Lower leg skin (tissue), 4 donors: Measurements from ENCODE around the gene CDC25B. TPM values are rescaled to one million over a fixed set of nuclear protein-coding genes. Genes with fewer than 3 reads are reported as not detected.

ENCODE experiments used
- DNase-seq, 2 donors: peaks; one replicate each; pipeline ENCODE4 v3.0.0-alpha.2; 2019; ENCODE audit warnings: low spot score in 2 of 2
- H3K4me3 ChIP-seq: fragments of 200-600 bp; sonication (generic); 2 replicates; pipeline ENCODE4 v1.5.1; 2017; ENCODE audit warnings: mild to moderate bottlenecking, low read depth; ENCODE audit not compliant: poor library complexity, severe bottlenecking
- CTCF ChIP-seq, 3 donors: fragments of 450-650 bp; IDR thresholded peaks; one replicate each; pipeline ENCODE4 v1.5.1; 2016; ENCODE audit warnings: antibody characterized with exemption in 3 of 3, mild to moderate bottlenecking in 3 of 3, moderate library complexity in 2 of 3
- POLR2A ChIP-seq, 2 donors: fragments of 450-650 bp; IDR thresholded peaks; one replicate each; pipeline ENCODE4 v1.6.1; 2016 to 2017; ENCODE audit warnings: antibody characterized with exemption in 2 of 2, mild to moderate bottlenecking in 1 of 2, moderate library complexity in 1 of 2
- WGBS, 2 donors: methylation state at CpG; one replicate each; pipeline ENCODE4 v1.1.5; 2018; 5-methylcytosine and 5-hydroxymethylcytosine counted together
- intact Hi-C: fragments of 100-400 bp; cut with DNase I; formaldehyde crosslinking; loops from one replicate; pipeline ENCODE4 v1.15.0; 2023; ENCODE audit warnings: low total_unique reads
- total RNA-seq, 4 donors: library from RNA; depleted of rRNA; stranded (reverse); fragments of >200 nt; gene quantifications; one replicate each; pipeline ENCODE4 v1.1.0, GENCODE V29; 2016

CDC25B gene
- total RNA-seq, 4 donors from 2014 or later: 13.5 to 23.2 (median 18.5) TPM

GRCh38 chr20:3798908-3799248 lies 2.8 kb downstream of the CDC25B start:
- no peak overlapping the region for H3K4me3 ChIP-seq
- WGBS, 2 donors: 88 to 92% methylated on average over 3 of the region's 3 CpGs
- TF ChIP-seq CTCF (IDR thresholded peaks at IDR 0.05): no peak
- TF ChIP-seq POLR2A (IDR thresholded peaks at IDR 0.05): no peak
- intact Hi-C loops: no loop called here
- no peak for DNase-seq

- TF ChIP-seq POLR2A (IDR thresholded peaks at IDR 0.05) (no peak), CTCF (IDR thresholded peaks at IDR 0.05) (no peak)
- 58 to 76% methylated on average over 18 of the region's 18 CpGs for WGBS, 2 donors
- H3K4me3 ChIP-seq: no peak overlapping the region
- DNase-seq: no peak
- intact Hi-C loops: no loop called here
These were observed 4.3 kb downstream of the CDC25B start for GRCh38 chr20:3800256-3800877.

- DNase-seq: no peak
- WGBS, 2 donors: 82 to 84% methylated on average over 8 of the region's 8 CpGs
- intact Hi-C loops: no loop called here
- H3K4me3 ChIP-seq: no peak overlapping the region
- TF ChIP-seq POLR2A (IDR thresholded peaks at IDR 0.05) (no peak), CTCF (IDR thresholded peaks at IDR 0.05) (no peak)
These were observed 4.8 kb downstream of the CDC25B start for GRCh38 chr20:3800878-3801260.

GRCh38 chr20:3801299-3801698 lies 5.2 kb downstream of the CDC25B start:
- WGBS, 2 donors: 86 to 87% methylated on average over 4 of the region's 4 CpGs
- no peak for TF ChIP-seq CTCF (IDR thresholded peaks at IDR 0.05)
- no peak for TF ChIP-seq POLR2A (IDR thresholded peaks at IDR 0.05)
- H3K4me3 ChIP-seq: no peak overlapping the region
- DNase-seq: no peak
- intact Hi-C loops: no loop called here

- H3K4me3 ChIP-seq: no peak overlapping the region
- TF ChIP-seq POLR2A (IDR thresholded peaks at IDR 0.05): no peak
- TF ChIP-seq CTCF (IDR thresholded peaks at IDR 0.05): no peak
- no peak for DNase-seq
- intact Hi-C loops: no loop called here
- 75 to 77% methylated on average over 13 of the region's 13 CpGs for WGBS, 2 donors
These were observed 5.7 kb downstream of the CDC25B start for GRCh38 chr20:3801846-3802245.
